Parathyroid adenoma (tissue), 2 donors: ENCODE data around the gene GPT2.

Source experiments
- H2AFZ ChIP-seq: fragments of 300-600 bp; sonication (generic); one replicate; pipeline ENCODE4 v1.7.0; 2017; ENCODE audit warnings: antibody characterized with exemption, mild to moderate bottlenecking
- H3K27ac ChIP-seq: fragments of 300-600 bp; sonication (generic); one replicate; pipeline ENCODE4 v1.7.0; 2017
- H3K27me3 ChIP-seq: fragments of 300-600 bp; sonication (generic); one replicate; pipeline ENCODE4 v1.7.0; 2017; ENCODE audit warnings: low read length; ENCODE audit not compliant: control insufficient read depth, insufficient read depth
- H3K36me3 ChIP-seq: fragments of 300-600 bp; sonication (generic); one replicate; pipeline ENCODE4 v1.7.0; 2017; ENCODE audit warnings: low read length; ENCODE audit not compliant: control insufficient read depth, insufficient read depth
- H3K4me1 ChIP-seq: fragments of 300-600 bp; sonication (generic); one replicate; pipeline ENCODE4 v1.7.0; 2017; ENCODE audit warnings: control low read depth
- H3K4me2 ChIP-seq: fragments of 300-600 bp; sonication (generic); one replicate; pipeline ENCODE4 v1.7.0; 2017; ENCODE audit warnings: low read length
- H3K4me3 ChIP-seq: fragments of 300-600 bp; sonication (generic); one replicate; pipeline ENCODE4 v1.7.0; 2017; ENCODE audit warnings: low read depth, low read length
- H3K79me2 ChIP-seq: fragments of 300-600 bp; sonication (generic); one replicate; pipeline ENCODE4 v1.7.0; 2017; ENCODE audit warnings: control low read depth
- H3K9ac ChIP-seq: fragments of 300-600 bp; sonication (generic); one replicate; pipeline ENCODE4 v1.7.0; 2017; ENCODE audit warnings: mild to moderate bottlenecking
- H3K9me3 ChIP-seq: fragments of 300-600 bp; sonication (generic); one replicate; pipeline ENCODE4 v1.7.0; 2017; ENCODE audit warnings: low read length; ENCODE audit not compliant: control insufficient read depth
- TF ChIP-seq, protein P1 (sequence below): fragments of 300-600 bp; sonication (generic); IDR thresholded peaks from one replicate; pipeline ENCODE4 v1.7.0; 2017; ENCODE audit warnings: antibody characterized with exemption, mild to moderate bottlenecking
- donor health status: primary hyperparathyroidism.

The GPT2 gene

DNA sequence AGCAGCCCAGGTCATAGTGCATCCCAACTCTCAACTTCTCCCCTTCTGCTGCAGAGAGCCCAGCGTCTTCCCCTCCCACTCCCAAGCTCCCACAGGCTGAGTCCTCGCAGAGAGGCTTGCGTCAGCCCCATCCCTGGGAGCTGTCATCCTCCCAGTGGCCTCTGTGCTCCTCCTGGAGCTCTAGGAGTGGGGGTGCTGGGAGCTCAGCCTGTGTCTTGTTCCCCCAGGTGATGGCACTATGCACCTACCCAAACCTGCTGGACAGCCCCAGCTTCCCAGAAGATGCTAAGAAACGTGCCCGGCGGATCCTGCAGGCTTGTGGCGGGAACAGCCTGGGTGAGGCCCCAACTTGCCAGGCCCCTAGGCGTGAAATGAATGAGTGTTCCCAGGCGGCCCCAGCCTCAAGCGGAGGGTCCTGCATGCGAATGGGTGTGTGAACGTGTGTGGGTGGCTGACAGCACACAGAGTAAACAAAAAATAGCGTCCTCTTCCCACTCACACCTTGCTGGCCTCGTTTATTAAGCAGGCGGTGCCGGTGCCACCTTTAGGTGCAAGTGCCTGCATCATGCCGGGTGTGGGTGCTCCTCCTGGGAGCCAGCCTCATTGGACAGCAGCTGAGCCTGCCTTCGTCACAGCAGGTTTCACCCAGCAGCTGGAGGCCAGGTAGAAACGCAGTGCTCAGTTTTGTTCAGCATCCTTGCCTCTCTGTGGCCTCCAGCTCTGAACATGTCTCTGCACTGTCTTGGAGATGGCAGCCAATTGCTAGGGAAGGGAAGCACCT lies 16.5 kb downstream of the GPT2 start:
- no peaks in the 10 kb centered on the region for H3K36me3 ChIP-seq
- no peak overlapping the region for H3K27ac ChIP-seq
- TF ChIP-seq, protein P1, sequence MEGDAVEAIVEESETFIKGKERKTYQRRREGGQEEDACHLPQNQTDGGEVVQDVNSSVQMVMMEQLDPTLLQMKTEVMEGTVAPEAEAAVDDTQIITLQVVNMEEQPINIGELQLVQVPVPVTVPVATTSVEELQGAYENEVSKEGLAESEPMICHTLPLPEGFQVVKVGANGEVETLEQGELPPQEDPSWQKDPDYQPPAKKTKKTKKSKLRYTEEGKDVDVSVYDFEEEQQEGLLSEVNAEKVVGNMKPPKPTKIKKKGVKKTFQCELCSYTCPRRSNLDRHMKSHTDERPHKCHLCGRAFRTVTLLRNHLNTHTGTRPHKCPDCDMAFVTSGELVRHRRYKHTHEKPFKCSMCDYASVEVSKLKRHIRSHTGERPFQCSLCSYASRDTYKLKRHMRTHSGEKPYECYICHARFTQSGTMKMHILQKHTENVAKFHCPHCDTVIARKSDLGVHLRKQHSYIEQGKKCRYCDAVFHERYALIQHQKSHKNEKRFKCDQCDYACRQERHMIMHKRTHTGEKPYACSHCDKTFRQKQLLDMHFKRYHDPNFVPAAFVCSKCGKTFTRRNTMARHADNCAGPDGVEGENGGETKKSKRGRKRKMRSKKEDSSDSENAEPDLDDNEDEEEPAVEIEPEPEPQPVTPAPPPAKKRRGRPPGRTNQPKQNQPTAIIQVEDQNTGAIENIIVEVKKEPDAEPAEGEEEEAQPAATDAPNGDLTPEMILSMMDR: no peak
- no peak overlapping the region for H3K4me3 ChIP-seq
- no peaks in the 10 kb centered on the region for H3K27me3 ChIP-seq
- no peak overlapping the region for H3K9ac ChIP-seq
- H2AFZ ChIP-seq: no peak overlapping the region
- no peaks in the 10 kb centered on the region for H3K79me2 ChIP-seq
- no peak overlapping the region for H3K4me2 ChIP-seq
- no peaks in the 10 kb centered on the region for H3K9me3 ChIP-seq
- H3K4me1 ChIP-seq: peaks cover 9% of the 10 kb centered on the region

DNA sequence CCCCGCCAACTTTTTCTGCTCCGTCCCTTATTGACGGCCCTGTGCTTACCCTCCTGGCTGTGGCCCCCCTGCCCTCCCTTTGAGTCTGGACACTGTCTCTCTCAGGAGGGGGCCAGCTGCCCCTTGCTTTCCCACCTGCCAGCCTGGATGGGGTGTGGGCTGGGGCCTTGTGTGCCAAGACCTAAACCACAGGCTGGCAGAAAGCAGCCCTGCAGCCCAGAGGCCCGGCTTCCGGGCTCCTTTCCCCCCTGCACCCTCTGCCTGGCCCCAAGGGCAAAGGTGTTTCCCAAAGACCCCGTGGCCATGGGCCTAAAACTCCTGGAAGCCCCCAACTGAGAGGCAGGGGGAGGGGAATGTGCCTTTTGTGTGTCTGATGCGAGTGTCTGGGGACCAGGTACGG lies 17.5 kb downstream of the GPT2 start:
- Histone ChIP-seq H3K4me1 (no peaks in the 10 kb centered on the region), H2AFZ (no peak overlapping the region), H3K4me2 (no peak overlapping the region), H3K9me3 (no peaks in the 10 kb centered on the region), H3K27ac (no peak overlapping the region), H3K4me3 (no peak overlapping the region), H3K9ac (no peak overlapping the region), H3K27me3 (no peaks in the 10 kb centered on the region), H3K79me2 (no peaks in the 10 kb centered on the region), H3K36me3 (no peaks in the 10 kb centered on the region)
- TF ChIP-seq, protein P1: no peak

DNA sequence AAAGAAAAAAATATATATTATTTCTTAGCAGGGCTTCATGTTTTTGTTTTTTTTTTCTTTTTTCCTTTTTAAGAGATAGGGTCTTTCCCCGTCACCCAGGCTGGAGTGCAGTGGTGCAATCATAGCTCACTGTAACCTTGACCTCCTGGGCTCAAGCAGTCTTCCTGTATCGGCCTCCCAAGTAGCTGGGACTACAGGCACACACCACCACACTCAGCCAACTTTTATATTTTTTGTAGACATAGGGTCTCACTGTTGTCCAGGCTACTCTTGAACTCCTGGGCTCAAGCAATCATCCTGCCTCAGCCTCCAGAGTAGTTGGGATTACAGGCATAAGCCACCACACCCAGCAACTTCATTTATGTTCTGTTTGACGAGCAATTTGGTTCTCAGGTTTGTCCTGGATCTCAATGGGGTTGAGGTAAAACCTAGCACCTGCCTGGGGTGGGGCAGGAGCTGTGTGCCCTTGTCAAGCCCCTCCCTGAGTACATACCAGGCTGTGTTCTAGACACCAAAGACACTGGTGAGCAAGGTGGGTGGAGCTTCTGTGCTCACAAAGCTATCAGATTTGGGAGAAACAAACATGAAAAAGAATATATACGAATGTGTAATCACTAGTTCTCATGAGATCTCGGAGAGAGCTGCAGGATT lies 19.2 kb downstream of the GPT2 start:
- Histone ChIP-seq H3K4me3 (no peak overlapping the region), H3K79me2 (no peaks in the 10 kb centered on the region), H3K36me3 (no peaks in the 10 kb centered on the region), H3K27me3 (no peaks in the 10 kb centered on the region), H2AFZ (no peak overlapping the region), H3K4me1 (no peaks in the 10 kb centered on the region), H3K9me3 (no peaks in the 10 kb centered on the region), H3K27ac (no peak overlapping the region), H3K9ac (no peak overlapping the region), H3K4me2 (no peak overlapping the region)
- TF ChIP-seq, protein P1: no peak

DNA sequence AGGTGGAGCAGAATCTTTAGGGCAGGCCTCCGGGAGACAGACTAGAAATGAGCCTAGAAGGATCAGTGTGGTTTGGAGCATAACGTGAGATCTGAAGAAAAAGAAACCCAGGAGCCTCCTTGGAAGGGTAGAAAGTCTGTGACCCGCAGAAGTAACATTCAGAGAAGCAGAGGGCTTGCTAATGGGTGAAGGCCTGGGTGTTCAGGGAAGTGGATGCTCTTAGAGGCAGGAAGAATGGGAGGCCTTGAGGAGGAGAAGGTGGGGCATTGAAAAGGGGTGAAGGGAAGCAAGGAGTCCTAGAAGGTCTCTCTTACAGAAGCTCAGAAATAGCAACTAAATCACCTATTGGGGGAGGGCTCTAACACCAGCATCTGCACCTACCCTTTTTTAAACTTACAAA lies 20.3 kb downstream of the GPT2 start:
- Histone ChIP-seq H3K4me3 (no peak overlapping the region), H3K4me2 (no peak overlapping the region), H3K4me1 (no peaks in the 10 kb centered on the region), H3K9me3 (no peaks in the 10 kb centered on the region), H3K27me3 (no peaks in the 10 kb centered on the region), H3K36me3 (no peaks in the 10 kb centered on the region), H3K27ac (no peak overlapping the region), H2AFZ (no peak overlapping the region), H3K9ac (no peak overlapping the region), H3K79me2 (no peaks in the 10 kb centered on the region)
- TF ChIP-seq, protein P1: no peak
